HG03571 (cell line): ENCODE results near the gene KRTAP5-7.
"Not testable (repeated sequence)": the region's sequence is repeated elsewhere in the genome, so short reads cannot be mapped to it uniquely, and the experiment has no call there.

Source experiments
- ATAC-seq: cut with Tn5 transposase; IDR thresholded peaks from one replicate; pipeline ENCODE4 v1.9.1; 2021; ENCODE audit not compliant: unreplicated experiment

The KRTAP5-7 gene

GRCh38 chr11:71532036-71532610 lies 5.1 kb downstream of the KRTAP5-7 start:
- ATAC-seq: no peak

DNA sequence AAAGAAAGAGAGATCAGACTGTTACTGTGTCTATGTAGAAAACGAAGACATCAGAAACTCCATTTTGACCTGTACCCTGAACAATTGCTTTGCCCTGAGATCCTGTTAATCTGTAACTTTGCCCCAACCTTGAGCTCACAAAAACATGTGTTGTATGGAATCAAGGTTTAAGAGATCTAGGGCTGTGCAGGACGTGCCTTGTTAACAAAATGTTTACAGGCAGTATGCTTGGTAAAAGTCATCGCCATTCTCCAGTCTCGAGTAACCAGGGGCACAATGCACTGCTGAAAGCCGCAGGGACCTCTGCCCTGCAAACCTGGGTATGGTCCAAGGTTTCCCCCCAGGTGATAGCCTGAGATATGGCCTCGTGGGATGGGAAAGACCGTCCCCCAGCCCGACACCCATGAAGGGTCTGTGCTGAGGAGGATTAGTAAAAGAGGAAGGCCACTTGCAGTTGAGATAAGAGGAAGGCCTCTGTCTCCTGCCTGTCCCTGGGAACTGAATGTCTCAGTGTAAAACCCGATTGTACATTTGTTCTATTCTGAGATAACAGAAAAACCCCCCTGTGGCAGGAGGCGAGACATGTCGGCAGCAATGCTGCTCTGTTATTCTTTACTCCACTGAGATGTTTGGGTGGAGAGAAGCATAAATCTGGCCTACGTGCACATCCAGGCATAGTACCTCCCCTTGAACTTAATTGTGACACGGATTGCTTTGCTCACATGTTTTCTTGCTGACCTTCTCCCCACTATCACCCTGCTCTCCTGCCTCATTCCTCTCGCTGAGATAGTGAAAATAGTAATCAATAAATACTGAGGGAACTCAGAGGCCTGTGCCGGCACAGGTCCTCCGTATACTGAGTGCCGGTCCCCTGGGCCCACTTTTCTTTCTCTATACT lies 7.9 kb downstream of the KRTAP5-7 start:
- not testable (repeated sequence) for ATAC-seq

DNA sequence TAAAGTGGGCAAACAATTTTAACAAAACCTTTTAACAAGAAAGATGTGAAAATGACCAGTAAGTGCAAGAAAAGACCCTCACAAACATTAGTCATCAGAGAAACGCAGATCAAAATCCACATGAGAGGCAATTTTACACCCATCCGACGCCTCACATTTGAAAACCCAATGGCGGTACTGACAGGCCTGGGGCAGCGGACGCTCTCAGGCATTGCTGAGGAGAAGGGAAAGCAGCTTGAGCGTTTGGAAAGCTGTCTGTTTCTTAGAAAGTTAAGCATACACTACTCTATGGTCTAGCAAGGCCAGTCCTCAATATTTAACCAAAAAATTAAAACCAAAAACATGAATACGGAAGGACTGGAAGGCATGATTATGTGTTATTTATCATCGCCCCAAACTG lies 8.8 kb downstream of the KRTAP5-7 start:
- ATAC-seq: no peak

GRCh38 chr11:71537537-71537936 lies 10.5 kb downstream of the KRTAP5-7 start:
- ATAC-seq: no peak

GRCh38 chr11:71537977-71538665 lies 11.1 kb downstream of the KRTAP5-7 start, which contains the start of gene KRTAP5-8:
KRTAP5-8 (plus strand) TSS chr11:71538025; CDS start chr11:71538056, 31 bp downstream.
- ATAC-seq: not testable (repeated sequence)

DNA sequence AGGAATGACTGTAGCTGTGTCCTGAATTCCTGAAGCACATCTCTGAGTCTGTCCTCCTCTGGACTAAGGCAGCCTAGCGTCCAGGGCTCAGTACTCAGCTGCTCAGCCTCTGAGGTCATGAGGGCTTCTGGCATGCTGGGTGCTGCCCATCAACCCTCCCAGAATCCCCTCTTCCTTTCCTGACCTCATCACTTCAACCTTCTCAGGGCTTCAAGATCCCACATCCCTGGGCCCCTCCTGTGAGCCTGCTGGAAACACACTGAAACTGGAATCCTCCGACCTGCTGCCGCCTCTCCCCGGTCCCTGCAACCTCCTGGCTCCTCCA lies 11.6 kb downstream of the KRTAP5-7 start:
- no peak for ATAC-seq

- ATAC-seq: no peak
These were observed 11.9 kb downstream of the KRTAP5-7 start for GRCh38 chr11:71539017-71539416.

DNA sequence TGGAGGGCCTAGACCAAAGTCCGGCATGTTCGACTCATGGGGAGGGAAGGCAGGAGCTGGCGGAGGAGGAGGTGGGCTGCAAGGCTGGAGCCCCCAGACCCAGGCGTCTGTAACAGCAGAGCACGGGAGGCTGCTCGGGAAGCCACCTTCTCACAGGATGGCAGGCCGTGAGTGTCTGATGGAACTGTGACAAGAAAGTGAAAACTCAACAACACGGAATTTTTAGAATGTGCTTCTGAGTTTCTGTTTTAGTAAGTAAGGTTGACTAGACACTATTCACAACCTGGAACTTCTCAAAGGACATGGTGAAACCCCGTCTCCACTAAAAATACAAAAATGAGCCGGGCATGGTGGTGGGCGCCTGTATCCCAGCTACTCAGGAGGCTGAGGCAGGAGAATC lies 12.9 kb downstream of the KRTAP5-7 start:
- ATAC-seq: not testable (repeated sequence)

- not testable (repeated sequence) for ATAC-seq
These were observed 13.6 kb downstream of the KRTAP5-7 start for GRCh38 chr11:71540521-71541304.

DNA sequence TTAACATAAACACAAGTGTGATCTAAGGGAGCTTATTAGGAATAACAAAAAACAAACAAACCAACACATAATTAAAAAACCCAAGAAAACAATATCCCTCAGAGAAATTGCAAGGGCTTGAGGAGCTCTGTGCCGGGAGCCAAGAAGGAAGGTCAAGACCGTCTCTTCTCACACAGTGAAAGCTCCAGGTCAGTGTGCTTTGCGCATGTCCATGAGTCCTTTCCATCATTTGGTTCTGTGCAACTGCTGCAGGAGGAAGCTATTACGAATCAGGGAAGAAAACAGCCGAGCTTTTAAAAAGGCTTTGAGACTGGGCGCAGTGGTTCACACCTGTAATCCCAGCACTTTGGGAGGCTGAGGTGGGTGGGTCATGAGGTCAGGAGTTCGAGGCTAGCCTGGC lies 15.3 kb downstream of the KRTAP5-7 start:
- ATAC-seq: no peak

DNA sequence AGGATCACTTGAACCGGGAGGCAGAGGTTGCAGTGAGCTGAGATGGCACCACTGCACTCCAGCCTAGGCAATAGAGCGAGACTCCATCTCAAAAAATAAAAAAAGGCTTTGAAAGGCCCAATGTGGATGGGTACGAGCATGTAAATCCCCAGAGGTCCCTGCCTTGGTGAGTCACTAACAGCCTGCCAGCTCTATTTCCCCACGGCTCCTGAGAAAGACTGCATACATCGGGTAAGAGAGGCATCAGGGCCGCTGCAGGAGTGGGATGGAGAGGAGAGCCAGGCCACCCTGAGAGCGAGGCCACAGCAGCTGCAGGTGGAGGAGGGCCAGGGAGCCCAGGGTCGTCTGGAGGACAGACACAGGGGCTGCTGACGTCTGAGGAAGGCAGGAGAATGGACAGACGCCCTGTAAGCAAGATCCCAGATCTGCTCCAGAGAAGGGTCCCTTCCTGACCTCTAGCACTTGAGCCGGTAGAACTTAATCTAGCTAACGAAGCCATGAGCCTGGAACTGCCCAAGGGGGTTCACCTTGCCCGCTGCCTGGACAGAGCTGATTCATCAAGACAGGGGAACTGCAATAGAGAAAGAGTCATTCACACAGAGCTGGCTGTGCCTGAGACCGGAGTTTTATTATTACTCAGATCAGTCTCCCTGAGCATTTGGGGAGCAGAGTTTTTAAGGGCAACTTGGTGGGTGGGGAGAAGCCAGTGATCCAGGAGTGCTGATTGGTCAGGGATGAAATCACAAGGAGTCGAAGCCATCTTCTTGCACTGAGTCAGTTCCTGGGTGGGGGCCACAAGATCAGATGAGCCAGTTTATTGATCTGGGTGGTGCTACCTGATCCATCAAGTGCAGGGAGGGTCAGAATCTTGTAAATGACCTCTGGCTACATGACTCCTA lies 16.1 kb downstream of the KRTAP5-7 start:
- no peak for ATAC-seq

DNA sequence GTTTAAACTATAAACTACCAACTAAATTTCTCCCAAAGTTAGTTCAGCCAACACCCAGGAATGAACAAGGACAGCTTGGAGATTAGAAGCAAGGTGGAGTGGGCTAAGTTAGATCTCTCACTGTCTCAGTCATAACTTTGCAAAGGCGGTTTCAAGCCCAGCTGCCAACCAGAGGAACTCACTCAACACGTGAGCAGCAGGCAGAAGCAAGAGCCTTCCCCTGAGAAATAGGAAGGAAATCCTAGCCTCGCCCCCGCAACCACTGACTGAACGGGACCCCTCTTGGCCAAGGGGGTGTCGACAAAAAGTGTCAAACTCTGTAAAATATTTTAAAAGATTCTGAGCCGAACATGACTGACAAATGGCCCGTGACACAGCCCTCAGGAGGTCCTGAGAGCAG lies 16.8 kb downstream of the KRTAP5-7 start:
- ATAC-seq: no peak

- no peak for ATAC-seq
These were observed 17.6 kb downstream of the KRTAP5-7 start for GRCh38 chr11:71544525-71545214.

- no peak for ATAC-seq
These were observed 18.4 kb downstream of the KRTAP5-7 start for GRCh38 chr11:71545405-71545966.

DNA sequence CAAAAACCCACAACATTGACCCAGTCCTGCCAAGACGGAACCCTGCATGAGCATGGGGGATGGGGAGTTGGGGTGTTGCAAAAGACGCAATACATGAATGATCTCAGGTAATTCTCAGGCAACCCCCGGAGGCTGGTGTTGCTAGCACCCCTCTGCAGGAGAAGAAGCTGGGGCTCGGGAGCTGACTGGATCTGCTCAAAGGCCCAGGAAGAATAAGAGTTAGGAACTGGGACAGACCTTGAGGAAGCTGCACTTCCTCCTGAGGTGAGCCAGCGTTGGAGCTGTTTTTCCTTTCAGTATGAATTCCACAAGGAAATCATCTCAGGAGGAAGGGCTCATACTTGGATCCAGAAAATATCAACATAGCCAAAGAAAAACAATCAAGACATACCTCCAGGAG lies 21.1 kb downstream of the KRTAP5-7 start, which contains the start of gene KRTAP5-9:
Gene KRTAP5-9 (plus strand): TSS at position 301 of the 400 bp plus-strand sequence. CDS start 238 bp downstream, outside the sequence.
- ATAC-seq: no peak

DNA sequence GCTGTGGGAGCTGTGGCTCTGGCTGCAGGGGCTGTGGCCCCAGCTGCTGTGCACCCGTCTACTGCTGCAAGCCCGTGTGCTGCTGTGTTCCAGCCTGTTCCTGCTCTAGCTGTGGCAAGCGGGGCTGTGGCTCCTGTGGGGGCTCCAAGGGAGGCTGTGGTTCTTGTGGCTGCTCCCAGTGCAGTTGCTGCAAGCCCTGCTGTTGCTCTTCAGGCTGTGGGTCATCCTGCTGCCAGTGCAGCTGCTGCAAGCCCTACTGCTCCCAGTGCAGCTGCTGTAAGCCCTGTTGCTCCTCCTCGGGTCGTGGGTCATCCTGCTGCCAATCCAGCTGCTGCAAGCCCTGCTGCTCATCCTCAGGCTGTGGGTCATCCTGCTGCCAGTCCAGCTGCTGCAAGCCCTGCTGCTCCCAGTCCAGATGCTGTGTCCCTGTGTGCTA lies 21.7 kb downstream of the KRTAP5-7 start:
- no peak for ATAC-seq

- ATAC-seq: no peak
These were observed 24.6 kb downstream of the KRTAP5-7 start for GRCh38 chr11:71551711-71552110.

- no peak for ATAC-seq
These were observed 27.9 kb downstream of the KRTAP5-7 start for GRCh38 chr11:71554996-71555395.

- ATAC-seq: no peak
These were observed 28.4 kb downstream of the KRTAP5-7 start for GRCh38 chr11:71555508-71555907.
